HepG2 (cell line): ENCODE data around the gene ATP2C2. TPM values are rescaled to one million over a fixed set of nuclear protein-coding genes. Genes with fewer than 3 reads are reported as not detected.

Experiments used
- ETS1 ChIP-seq: sonication (generic); formaldehyde crosslinking; IDR thresholded peaks from 2 replicates; pipeline ENCODE4 v1.4.0; 2020; ENCODE audit warnings: missing genetic modification reagents
- FOXK2 ChIP-seq: fragments of 450-650 bp; IDR thresholded peaks from 2 replicates; pipeline ENCODE4 v1.6.1; 2016
- FOXP1 ChIP-seq, 2 experiments: fragments of 450-650 bp in 1 of 2; IDR thresholded peaks; 2 replicates each; pipeline ENCODE4 v1.6.1; 2017 to 2018; ENCODE audit warnings: antibody characterized with exemption in 1 of 2
- MXD3 ChIP-seq: IDR thresholded peaks from 2 replicates; pipeline ENCODE4 v1.6.1; 2016; ENCODE audit warnings: mild to moderate bottlenecking, missing biosample characterization, missing genetic modification reagents
- NR2F6 ChIP-seq, 2 experiments: IDR thresholded peaks; 2 replicates each; pipeline ENCODE4 v1.6.1; 2016; ENCODE audit warnings: antibody characterized with exemption in 1 of 2, mild to moderate bottlenecking in 1 of 2
- SP140L ChIP-seq: sonication (generic); formaldehyde crosslinking; IDR thresholded peaks from 2 replicates; pipeline ENCODE4 v1.4.0; 2020; ENCODE audit warnings: missing genetic modification reagents, borderline replicate concordance
- TFE3 ChIP-seq: IDR thresholded peaks from 2 replicates; pipeline ENCODE4 v1.6.1; 2016
- TGIF2 ChIP-seq: IDR thresholded peaks from 2 replicates; pipeline ENCODE4 v1.6.1; 2016; ENCODE audit warnings: control low read depth, missing compliant biosample characterization
- TRAFD1 ChIP-seq: sonication (generic); formaldehyde crosslinking; IDR thresholded peaks from 2 replicates; pipeline ENCODE4 v1.5.1; 2020; ENCODE audit warnings: missing genetic modification reagents, mild to moderate bottlenecking, borderline replicate concordance
- ZFP36L1 ChIP-seq: sonication (generic); formaldehyde crosslinking; IDR thresholded peaks from 2 replicates; pipeline ENCODE4 v1.8.0; 2022; ENCODE audit warnings: mild to moderate bottlenecking, missing genetic modification reagents, moderate library complexity
- ZFP82 ChIP-seq: sonication (generic); formaldehyde crosslinking; IDR thresholded peaks from 2 replicates; pipeline ENCODE4 v1.5.1; 2020; ENCODE audit warnings: mild to moderate bottlenecking, missing genetic modification reagents, borderline replicate concordance
- ZNF224 ChIP-seq: sonication (generic); formaldehyde crosslinking; IDR thresholded peaks from 2 replicates; pipeline ENCODE4 v1.5.0; 2020; ENCODE audit warnings: mild to moderate bottlenecking, missing genetic modification reagents
- ZNF3 ChIP-seq: IDR thresholded peaks from 2 replicates; pipeline ENCODE4 v1.7.0; 2017; ENCODE audit warnings: inconsistent platforms
- ZNF318 ChIP-seq: sonication (generic); formaldehyde crosslinking; IDR thresholded peaks from 2 replicates; pipeline ENCODE4 v1.4.0; 2020; ENCODE audit warnings: mild to moderate bottlenecking, missing genetic modification reagents
- ZNF333 ChIP-seq: sonication (generic); formaldehyde crosslinking; IDR thresholded peaks from 2 replicates; pipeline ENCODE4 v1.4.0; 2020; ENCODE audit warnings: mild to moderate bottlenecking, missing genetic modification reagents, borderline replicate concordance
- ZNF382 ChIP-seq: sonication (generic); formaldehyde crosslinking; IDR thresholded peaks from 2 replicates; pipeline ENCODE4 v1.5.0; 2020; ENCODE audit warnings: missing genetic modification reagents, mild to moderate bottlenecking, borderline replicate concordance
- polyA plus RNA-seq, 8 experiments: library from polyadenylated mRNA; depleted of rRNA in 3 of 8; stranded (reverse) in 7 of 8; unstranded in 1 of 8; fragments of >200 nt; fragmentation: Illumina TruSeq in 4 of 8; extraction: Trizol in 4 of 8; gene quantifications; 2 replicates each; pipeline versions ENCODE4 v1.2.1 to v1.2.3, GENCODE V29; 2011 to 2016; ENCODE audit warnings: low read depth in 4 of 8, missing spikeins in 1 of 8, mixed read lengths in 1 of 8; ENCODE audit not compliant: insufficient read depth in 1 of 8
- total RNA-seq, 5 experiments: library from RNA; depleted of rRNA; stranded (reverse); fragments of >200 nt; fragmentation: Illumina TruSeq; extraction: Trizol; gene quantifications; 2 replicates each; pipeline ENCODE4 v1.2.3, GENCODE V29; 2016; ENCODE audit warnings: low read depth in 1 of 5

The ATP2C2 gene
- total and polyA plus RNA-seq, 2 of the 13 experiments (the other 11 are each of a cell fraction or from before 2014, with no cell fraction given): 0.07 TPM; not detected in 1

GRCh38 chr16:84370723-84371552, 2.6 kb downstream of the ATP2C2 start (continued):
- TF ChIP-seq ZNF382 (CRISPR knock-in tag) (no peak), ZFP36L1 (CRISPR knock-in tag) (no peak), ZNF224 (CRISPR knock-in tag) (no peak), TRAFD1 (CRISPR knock-in tag) (no peak), TGIF2 (CRISPR knock-in tag) (no peak), ZNF3 (no peak), ETS1 (no peak), FOXP1 (IDR thresholded peaks at IDR 0.05) (no peak), FOXP1 (CRISPR knock-in tag; IDR thresholded peaks at IDR 0.05) (peak; percentile 40), ZFP82 (no peak), TFE3 (CRISPR knock-in tag) (peak; percentile 53; the same call in 1 of the 2 replicates), MXD3 (CRISPR knock-in tag) (no peak), SP140L (no peak), ZNF318 (CRISPR knock-in tag) (no peak), FOXK2 (no peak), ZNF333 (CRISPR knock-in tag) (no peak), NR2F6 (IDR thresholded peaks at IDR 0.05) (no peak), NR2F6 (CRISPR knock-in tag; IDR thresholded peaks at IDR 0.05) (no peak)
